ENCODE measurements around the gene PTGIS. TPM values are rescaled to one million over a fixed set of nuclear protein-coding genes. Genes with fewer than 3 reads are reported as not detected.

The PTGIS gene
- total RNA-seq, 3 donors from 2014 or later, result 1.6 to 2.4 (median 2.1) TPM

- DNase-seq (no peak), ATAC-seq (no peak)
- Mint-ChIP-seq H3K9me3 (peaks cover 5% of the 10 kb centered on the region), H3K36me3 (ENCODE audit: insufficient read depth) (no peaks in the 10 kb centered on the region), H3K4me3 (no peak overlapping the region), H3K27me3 (ENCODE audit: low read depth) (peaks cover 38% of the 10 kb centered on the region), H3K4me1 (ENCODE audit: low read depth) (no peaks in the 10 kb centered on the region)
Measured at GRCh38 chr20:49501917-49502316, 66.0 kb downstream of the PTGIS start.

GRCh38 chr20:49497398-49497669 lies 70.6 kb downstream of the PTGIS start:
- H3K27me3 Mint-ChIP-seq (ENCODE audit: low read depth), result peaks cover 30% of the 10 kb centered on the region
- DNase-seq (no peak), ATAC-seq (no peak)
- H3K36me3 Mint-ChIP-seq (ENCODE audit: insufficient read depth), result no peaks in the 10 kb centered on the region
- H3K4me3 Mint-ChIP-seq, result no peak overlapping the region
- H3K4me1 Mint-ChIP-seq (ENCODE audit: low read depth), result no peaks in the 10 kb centered on the region
- peaks cover 5% of the 10 kb centered on the region for H3K9me3 Mint-ChIP-seq

GRCh38 chr20:49496553-49497397 lies 71.2 kb downstream of the PTGIS start:
- no peaks in the 10 kb centered on the region for H3K36me3 Mint-ChIP-seq (ENCODE audit: insufficient read depth)
- peaks cover 5% of the 10 kb centered on the region for H3K9me3 Mint-ChIP-seq
- no peak overlapping the region for H3K4me3 Mint-ChIP-seq

GRCh38 chr20:49496043-49496442 lies 71.9 kb downstream of the PTGIS start:
- no peaks in the 10 kb centered on the region for H3K36me3 Mint-ChIP-seq (ENCODE audit: insufficient read depth)
- H3K4me1 Mint-ChIP-seq (ENCODE audit: low read depth), result no peaks in the 10 kb centered on the region
- peaks cover 5% of the 10 kb centered on the region for H3K9me3 Mint-ChIP-seq
- H3K27me3 Mint-ChIP-seq (ENCODE audit: low read depth), result peaks cover 24% of the 10 kb centered on the region
- DNase-seq (no peak), ATAC-seq (no peak)
- H3K4me3 Mint-ChIP-seq, result no peak overlapping the region

More at GRCh38 chr20:49496553-49497397, 71.2 kb downstream of the PTGIS start:
- ATAC-seq (no peak), DNase-seq (no peak)
- H3K27me3 Mint-ChIP-seq (ENCODE audit: low read depth), result peaks cover 30% of the 10 kb centered on the region
- H3K4me1 Mint-ChIP-seq (ENCODE audit: low read depth), result no peaks in the 10 kb centered on the region

GRCh38 chr20:49490689-49491088 lies 77.2 kb downstream of the PTGIS start:
- ATAC-seq, result no peak
- no peak overlapping the region for H3K4me3 Mint-ChIP-seq
- H3K9me3 Mint-ChIP-seq, result peaks cover 9% of the 10 kb centered on the region
- no peaks in the 10 kb centered on the region for H3K36me3 Mint-ChIP-seq (ENCODE audit: insufficient read depth)
- H3K27me3 Mint-ChIP-seq (ENCODE audit: low read depth), result peaks cover 39% of the 10 kb centered on the region
- no peaks in the 10 kb centered on the region for H3K4me1 Mint-ChIP-seq (ENCODE audit: low read depth)
- DNase-seq, result no peak

- Mint-ChIP-seq H3K4me1 (ENCODE audit: low read depth) (no peaks in the 10 kb centered on the region), H3K27me3 (ENCODE audit: low read depth) (peaks cover 49% of the 10 kb centered on the region), H3K36me3 (ENCODE audit: insufficient read depth) (no peaks in the 10 kb centered on the region), H3K4me3 (no peak overlapping the region), H3K9me3 (peaks cover 9% of the 10 kb centered on the region)
- ATAC-seq (no peak), DNase-seq (no peak)
Measured at GRCh38 chr20:49489688-49490087, 78.2 kb downstream of the PTGIS start.

DNA sequence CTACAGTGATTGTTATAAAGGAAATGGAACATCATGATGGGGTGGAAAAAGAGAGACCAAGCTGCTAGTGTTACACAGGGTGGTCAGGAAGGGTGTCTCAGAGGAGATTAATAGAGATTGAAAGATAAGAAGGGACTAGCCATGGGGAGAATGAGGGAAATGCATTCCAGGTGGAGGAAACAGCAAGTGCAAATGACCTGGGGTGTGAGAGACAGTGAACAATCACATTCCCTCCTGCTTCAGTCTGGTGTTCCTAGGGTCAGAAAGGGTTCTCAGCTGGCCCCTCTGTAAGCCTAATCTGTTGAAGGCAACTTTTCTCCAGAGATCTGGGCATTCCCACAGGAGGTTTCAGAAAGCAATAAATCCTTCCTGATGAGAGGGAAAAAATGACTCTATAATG lies 81.9 kb downstream of the PTGIS start:
- no peak for ATAC-seq
- Mint-ChIP-seq H3K4me1 (ENCODE audit: low read depth) (peaks cover 4% of the 10 kb centered on the region), H3K36me3 (ENCODE audit: insufficient read depth) (no peaks in the 10 kb centered on the region), H3K4me3 (no peak overlapping the region), H3K9me3 (peaks cover 9% of the 10 kb centered on the region), H3K27me3 (ENCODE audit: low read depth) (peaks cover 74% of the 10 kb centered on the region)
- DNase-seq, result no peak

DNA sequence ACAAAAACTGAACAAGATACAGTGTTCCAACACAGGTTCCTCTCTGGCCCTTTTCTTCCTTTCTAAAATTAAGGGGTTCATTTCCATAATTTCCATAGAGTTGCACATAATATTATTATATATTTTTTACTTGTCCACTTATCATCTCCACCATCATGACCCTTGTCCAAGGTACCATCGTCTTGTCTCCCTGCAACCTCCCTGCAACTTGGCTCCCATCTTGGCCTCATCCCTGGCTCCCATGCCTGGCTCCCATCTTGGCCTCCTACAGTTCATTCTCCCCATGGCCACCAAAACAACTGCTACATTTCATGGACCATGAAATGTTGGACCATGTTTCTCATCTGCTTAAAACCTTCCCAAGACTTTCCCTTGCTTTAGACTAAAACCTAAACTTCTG lies 82.4 kb downstream of the PTGIS start:
- H3K4me1 Mint-ChIP-seq (ENCODE audit: low read depth), result peaks cover 4% of the 10 kb centered on the region
- H3K36me3 Mint-ChIP-seq (ENCODE audit: insufficient read depth), result no peaks in the 10 kb centered on the region
- H3K27me3 Mint-ChIP-seq (ENCODE audit: low read depth), result peaks cover 79% of the 10 kb centered on the region
- peaks cover 9% of the 10 kb centered on the region for H3K9me3 Mint-ChIP-seq
- no peak overlapping the region for H3K4me3 Mint-ChIP-seq
- ATAC-seq (no peak), DNase-seq (no peak)

GRCh38 chr20:49484180-49485140 lies 83.5 kb downstream of the PTGIS start:
- peak; percentile 32 for DNase-seq
- H3K4me3 Mint-ChIP-seq, result peak overlapping the region; percentile 82
- ATAC-seq, result peak; percentile 88 to 91
- H3K36me3 Mint-ChIP-seq (ENCODE audit: insufficient read depth), result no peaks in the 10 kb centered on the region
- H3K4me1 Mint-ChIP-seq (ENCODE audit: low read depth), result peaks cover 4% of the 10 kb centered on the region
- H3K9me3 Mint-ChIP-seq, result peaks cover 5% of the 10 kb centered on the region
- H3K27me3 Mint-ChIP-seq (ENCODE audit: low read depth), result peaks cover 73% of the 10 kb centered on the region

- peak; percentile 23 to 33 for ATAC-seq
- peaks cover 4% of the 10 kb centered on the region for H3K4me1 Mint-ChIP-seq (ENCODE audit: low read depth)
- no peak for DNase-seq
Measured at GRCh38 chr20:49483696-49484123, 84.2 kb downstream of the PTGIS start.

DNA sequence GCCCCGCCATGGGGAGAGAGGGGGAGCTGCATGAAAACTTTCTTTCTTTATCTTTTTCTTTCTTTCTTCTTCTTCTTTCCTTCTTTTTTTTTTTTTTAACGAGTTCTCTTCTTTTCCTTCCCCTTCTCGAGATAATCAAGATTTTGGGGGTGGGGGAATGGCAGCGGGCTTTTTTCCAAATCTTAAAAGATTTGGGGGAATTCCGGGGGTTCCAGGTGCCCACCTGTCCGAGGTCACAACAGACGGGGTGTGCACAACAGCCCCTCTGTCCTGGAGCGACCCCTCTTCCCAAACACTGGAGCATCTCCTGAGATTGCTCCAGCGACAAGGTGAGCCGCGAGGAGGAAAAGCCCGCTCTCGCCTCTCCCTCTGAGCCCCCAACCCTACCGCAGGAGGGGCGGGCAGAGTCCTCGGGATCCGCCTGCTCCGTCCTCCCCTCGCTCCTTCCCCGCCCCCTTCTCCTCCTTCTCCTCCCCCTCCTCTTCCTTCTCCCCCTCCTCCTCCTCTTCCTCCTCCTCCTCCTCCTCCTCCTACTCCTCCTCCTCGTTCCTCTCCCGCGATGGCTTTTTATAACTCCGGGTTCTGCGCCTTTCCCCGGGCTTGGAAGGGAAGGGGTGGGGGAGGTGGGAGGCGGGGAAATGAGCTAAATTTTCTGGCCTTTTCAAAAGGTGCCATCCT lies 84.8 kb downstream of the PTGIS start:
- no peaks in the 10 kb centered on the region for H3K36me3 Mint-ChIP-seq (ENCODE audit: insufficient read depth)
- DNase-seq (no peak), ATAC-seq (no peak)
- H3K4me1 Mint-ChIP-seq (ENCODE audit: low read depth), result peaks cover 4% of the 10 kb centered on the region
- H3K27me3 Mint-ChIP-seq (ENCODE audit: low read depth), result peaks cover 65% of the 10 kb centered on the region
- H3K9me3 Mint-ChIP-seq, result no peaks in the 10 kb centered on the region
- H3K4me3 Mint-ChIP-seq, result peak overlapping the region; percentile 16

More at GRCh38 chr20:49483696-49484123, 84.2 kb downstream of the PTGIS start:
- Mint-ChIP-seq H3K36me3 (ENCODE audit: insufficient read depth) (no peaks in the 10 kb centered on the region), H3K27me3 (ENCODE audit: low read depth) (peaks cover 70% of the 10 kb centered on the region), H3K9me3 (no peaks in the 10 kb centered on the region), H3K4me3 (no peak overlapping the region)

GRCh38 chr20:49482621-49483017 lies 85.3 kb downstream of the PTGIS start, which contains the start of gene KCNB1:
KCNB1 (minus strand) TSS chr20:49482668; CDS start chr20:49482480, 188 bp downstream.
- H3K36me3 Mint-ChIP-seq (ENCODE audit: insufficient read depth), result no peaks in the 10 kb centered on the region
- H3K27me3 Mint-ChIP-seq (ENCODE audit: low read depth), result peaks cover 62% of the 10 kb centered on the region
- H3K9me3 Mint-ChIP-seq, result no peaks in the 10 kb centered on the region
- H3K4me3 Mint-ChIP-seq, result peak within 1 kb of the TSS; percentile 16
- H3K4me1 Mint-ChIP-seq (ENCODE audit: low read depth), result peaks cover 4% of the 10 kb centered on the region
- ATAC-seq, result peak; percentile 44 to 55
- peak; percentile 6 for DNase-seq

DNA sequence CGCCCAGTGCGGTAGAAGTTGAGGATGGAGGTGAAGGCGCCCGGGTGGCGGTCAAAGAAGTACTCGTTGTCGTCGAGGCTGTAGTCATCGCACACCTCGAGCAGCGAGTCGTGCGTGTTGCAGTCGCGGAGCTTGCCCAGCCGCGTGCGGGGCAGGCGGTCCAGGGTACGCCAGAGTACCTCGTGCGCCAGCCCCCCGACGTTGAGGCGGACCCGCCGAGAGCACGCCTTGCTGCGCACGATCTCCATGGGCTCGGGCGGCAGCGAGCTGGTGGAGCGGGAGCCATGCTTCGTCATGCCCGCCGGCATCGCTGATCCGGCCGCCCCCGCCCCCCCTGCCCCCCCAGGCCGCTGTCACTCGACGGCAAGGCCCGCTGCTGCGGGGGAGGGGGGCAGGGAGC lies 85.8 kb downstream of the PTGIS start:
- no peaks in the 10 kb centered on the region for H3K9me3 Mint-ChIP-seq
- ATAC-seq (no peak), DNase-seq (no peak)
- H3K4me3 Mint-ChIP-seq, result no peak overlapping the region
- H3K27me3 Mint-ChIP-seq (ENCODE audit: low read depth), result peaks cover 61% of the 10 kb centered on the region
- H3K4me1 Mint-ChIP-seq (ENCODE audit: low read depth), result peaks cover 4% of the 10 kb centered on the region
- no peaks in the 10 kb centered on the region for H3K36me3 Mint-ChIP-seq (ENCODE audit: insufficient read depth)

DNA sequence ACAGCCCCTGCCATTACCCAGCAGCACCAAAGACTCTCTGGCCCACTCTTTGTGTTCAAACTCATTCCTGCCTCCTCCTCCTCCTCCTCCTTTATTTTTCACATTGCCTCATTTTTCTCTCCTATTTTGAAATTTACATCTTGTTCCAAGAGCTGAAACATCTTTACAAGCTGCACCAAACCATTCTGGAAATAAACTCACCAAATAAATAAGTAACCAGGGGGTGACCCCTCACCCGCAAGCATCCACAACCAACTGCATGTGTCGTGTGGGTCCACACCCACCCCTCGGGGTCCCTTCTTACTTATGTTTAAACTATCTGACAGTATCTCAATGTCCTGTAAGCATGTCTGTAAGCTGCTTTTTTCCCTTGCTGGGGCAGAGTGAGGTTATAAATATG lies 86.8 kb downstream of the PTGIS start:
- ATAC-seq, result no peak
- peaks cover 55% of the 10 kb centered on the region for H3K27me3 Mint-ChIP-seq (ENCODE audit: low read depth)
- no peaks in the 10 kb centered on the region for H3K9me3 Mint-ChIP-seq
- no peaks in the 10 kb centered on the region for H3K36me3 Mint-ChIP-seq (ENCODE audit: insufficient read depth)
- no peak overlapping the region for H3K4me3 Mint-ChIP-seq
- no peak for DNase-seq
- H3K4me1 Mint-ChIP-seq (ENCODE audit: low read depth), result peaks cover 4% of the 10 kb centered on the region

Data from activated T-cell treated with anti-CD3 and anti-CD28 coated beads, Interleukin-2, amount 50 U/mL, for 4 hours (primary cell).